HepG2 (cell line): ENCODE data around the gene KDM5B. TPM values are rescaled to one million over a fixed set of nuclear protein-coding genes. Genes with fewer than 3 reads are reported as not detected.

ENCODE experiments used
- ATAC-seq: fragments of 200-7000 bp; cut with Tn5 transposase; 3 replicates; pipeline ENCODE4 v1.9.1; 2020; ENCODE audit warnings: mild to moderate bottlenecking, moderate library complexity
- BruUV-seq: library from RNA; stranded (reverse); fragments of 400-500 nt; replicated peaks from 2 replicates; lab custom pipeline; 2021; lab: Mats Ljungman, UMichigan
- CTCF ChIA-PET: fragments of 300-600 bp; formaldehyde crosslinking; extraction: SDS; loops from one replicate; lab custom pipeline; 2021; ENCODE audit warnings: low total read pairs, inconsistent platforms, low intra/inter-chr PET ratio; lab: Yijun Ruan, JAX
- POLR2A ChIA-PET: fragments of 350-600 bp; sonication (Branson Sonifier 250); formaldehyde crosslinking; loops from one replicate; lab custom pipeline; 2020; ENCODE audit warnings: antibody characterized with exemption, inconsistent platforms; lab: Yijun Ruan, JAX
- DNase-seq: peaks from one replicate; pipeline ENCODE4 v3.0.0-alpha.2; 2015; ENCODE audit warnings: low spot score
- FAIRE-seq: peaks from 3 replicates; lab custom pipeline; 2011; peaks lifted over from hg19 to GRCh38; lab: Jason Lieb, UNC
- H2AFZ ChIP-seq: one replicate; pipeline ENCODE4 v1.6.1; 2011; ENCODE audit warnings: low read length, inconsistent platforms
- H3K27ac ChIP-seq: fragments of 300-600 bp; 3 replicates; pipeline ENCODE4 v1.8.0; 2011; ENCODE audit warnings: mixed run types, mild to moderate bottlenecking, mixed read lengths, low read length, inconsistent platforms; ENCODE audit not compliant: insufficient read depth; ENCODE audit errors: extremely low read length
- H3K27me3 ChIP-seq, 2 experiments: fragments of 200-600 bp in 1 of 2; 2 replicates in 1 of 2; 3 replicates in 1 of 2; pipeline versions ENCODE4 v1.6.0 to v1.8.0; 2011; ENCODE audit warnings: low read length in 2 of 2, mild to moderate bottlenecking in 2 of 2, moderate library complexity in 2 of 2, inconsistent platforms in 1 of 2; ENCODE audit not compliant: insufficient read depth in 2 of 2, control insufficient read depth in 1 of 2
- H3K36me3 ChIP-seq, 2 experiments: fragments of 200-600 bp in 1 of 2; replicated peaks in 1 of 2; 2 replicates in 1 of 2; 3 replicates in 1 of 2; pipeline versions ENCODE4 v1.5.1 to v1.8.0; 2011; ENCODE audit warnings: low read length in 2 of 2, inconsistent platforms in 1 of 2; ENCODE audit not compliant: insufficient read depth in 2 of 2, control insufficient read depth in 1 of 2
- H3K4me1 ChIP-seq: 2 replicates; pipeline ENCODE4 v1.5.1; 2012; ENCODE audit warnings: low read length, inconsistent platforms; ENCODE audit not compliant: insufficient read depth
- H3K4me2 ChIP-seq: 2 replicates; pipeline ENCODE4 v1.6.0; 2011; ENCODE audit warnings: low read depth, low read length, inconsistent platforms
- H3K4me3 ChIP-seq, 3 experiments: fragments of 200-600 bp in 1 of 3; sonication (generic), shearing (Covaris generic) in 1 of 3; replicated peaks in 1 of 3; 2 replicates each; pipeline ENCODE4 v1.5.1; 2011 to 2016; ENCODE audit warnings: low read length in 3 of 3, inconsistent platforms in 2 of 3, low read depth in 2 of 3, mild to moderate bottlenecking in 2 of 3, control low read depth in 1 of 3, mixed read lengths in 1 of 3; ENCODE audit not compliant: insufficient read depth in 1 of 3
- H3K79me2 ChIP-seq: one replicate; pipeline ENCODE4 v1.6.1; 2011; ENCODE audit warnings: low read length, inconsistent platforms; ENCODE audit not compliant: insufficient read depth
- H3K9ac ChIP-seq: 2 replicates; pipeline ENCODE4 v1.6.0; 2011; ENCODE audit warnings: mild to moderate bottlenecking, low read depth, low read length, inconsistent platforms; ENCODE audit not compliant: insufficient read depth
- H3K9me3 ChIP-seq: 2 replicates; pipeline ENCODE4 v1.5.1; 2012; ENCODE audit warnings: mild to moderate bottlenecking, low read length
- H4K20me1 ChIP-seq: 2 replicates; pipeline ENCODE4 v1.6.0; 2011; ENCODE audit warnings: inconsistent platforms, mild to moderate bottlenecking, low read length, moderate library complexity; ENCODE audit not compliant: insufficient read depth
- ARHGAP35 ChIP-seq: sonication (generic); formaldehyde crosslinking; IDR thresholded peaks from 2 replicates; pipeline ENCODE4 v1.9.0; 2022; ENCODE audit warnings: mild to moderate bottlenecking, inconsistent platforms, moderate library complexity, missing genetic modification reagents, borderline replicate concordance
- DR1 ChIP-seq: sonication (generic); formaldehyde crosslinking; IDR thresholded peaks from 2 replicates; pipeline ENCODE4 v1.8.0; 2021; ENCODE audit warnings: mild to moderate bottlenecking, missing genetic modification reagents, inconsistent platforms
- HDAC1 ChIP-seq: sonication (generic); formaldehyde crosslinking; IDR thresholded peaks from 2 replicates; pipeline ENCODE4 v1.5.1; 2020; ENCODE audit warnings: mild to moderate bottlenecking, missing genetic modification reagents
- HOXA9 ChIP-seq: sonication (generic); formaldehyde crosslinking; IDR thresholded peaks from 2 replicates; pipeline ENCODE4 v1.8.1; 2022; ENCODE audit warnings: missing genetic modification reagents, mild to moderate bottlenecking, moderate library complexity, borderline replicate concordance
- MED8 ChIP-seq: sonication (generic); formaldehyde crosslinking; IDR thresholded peaks from 2 replicates; pipeline ENCODE4 v1.8.1; 2023; ENCODE audit warnings: mild to moderate bottlenecking, missing genetic modification reagents; ENCODE audit not compliant: insufficient replicate concordance
- RBFOX2 ChIP-seq: fragments of 200-400 bp; formaldehyde crosslinking; IDR thresholded peaks from 2 replicates; pipeline ENCODE4 v1.6.1; 2017; ENCODE audit warnings: low read depth, mild to moderate bottlenecking, low read length
- SCMH1 ChIP-seq: sonication (generic); formaldehyde crosslinking; IDR thresholded peaks from 2 replicates; pipeline ENCODE4 v1.9.0; 2021; ENCODE audit warnings: missing genetic modification reagents, mild to moderate bottlenecking, borderline replicate concordance
- SRF ChIP-seq: IDR thresholded peaks from 2 replicates; pipeline ENCODE4 v1.6.1; 2011; ENCODE audit warnings: mild to moderate bottlenecking, low read depth, low read length, moderate library complexity
- ZKSCAN8 ChIP-seq: IDR thresholded peaks from 2 replicates; pipeline ENCODE4 v1.6.1; 2016; ENCODE audit warnings: borderline replicate concordance, missing genetic modification reagents, missing compliant biosample characterization
- ZNF44 ChIP-seq: sonication (generic); formaldehyde crosslinking; IDR thresholded peaks from 2 replicates; pipeline ENCODE4 v1.5.1; 2020; ENCODE audit warnings: mild to moderate bottlenecking, missing genetic modification reagents
- ZNF484 ChIP-seq: sonication (generic); formaldehyde crosslinking; IDR thresholded peaks from 2 replicates; pipeline ENCODE4 v1.5.1; 2020; ENCODE audit warnings: mild to moderate bottlenecking, low read depth, missing genetic modification reagents, borderline replicate concordance
- ZNF543 ChIP-seq: sonication (generic); formaldehyde crosslinking; IDR thresholded peaks from 2 replicates; pipeline ENCODE4 v1.4.0; 2020; ENCODE audit warnings: mild to moderate bottlenecking, missing genetic modification reagents
- ZNF550 ChIP-seq: sonication (generic); formaldehyde crosslinking; IDR thresholded peaks from 2 replicates; pipeline ENCODE4 v1.4.0; 2020; ENCODE audit warnings: mild to moderate bottlenecking, missing genetic modification reagents, borderline replicate concordance
- WGBS: methylation state at CpG from one replicate; pipeline ENCODE4 v1.1.6; 2017; ENCODE audit warnings: low lambda C conversion rate; 5-methylcytosine and 5-hydroxymethylcytosine counted together
- in situ Hi-C: cut with HindIII; loops from 2 replicates; pipeline ENCODE4 v1.10.0; 2017; ENCODE audit warnings: low pct_unique_long_range_greater_than_20kb; ENCODE audit not compliant: extremely low pct_ligation_motif_present
- intact Hi-C: fragments of 100-400 bp; cut with micrococcal nuclease; formaldehyde crosslinking; loops from one replicate; pipeline ENCODE4 v1.10.0; 2022; ENCODE audit not compliant: unreplicated experiment
- polyA plus RNA-seq, 8 experiments: library from polyadenylated mRNA; depleted of rRNA in 3 of 8; stranded (reverse) in 7 of 8; unstranded in 1 of 8; fragments of >200 nt; fragmentation: Illumina TruSeq in 4 of 8; extraction: Trizol in 4 of 8; gene quantifications; 2 replicates each; pipeline versions ENCODE4 v1.2.1 to v1.2.3, GENCODE V29; 2011 to 2016; ENCODE audit warnings: low read depth in 4 of 8, missing spikeins in 1 of 8, mixed read lengths in 1 of 8; ENCODE audit not compliant: insufficient read depth in 1 of 8
- total RNA-seq, 5 experiments: library from RNA; depleted of rRNA; stranded (reverse); fragments of >200 nt; fragmentation: Illumina TruSeq; extraction: Trizol; gene quantifications; 2 replicates each; pipeline ENCODE4 v1.2.3, GENCODE V29; 2016; ENCODE audit warnings: low read depth in 1 of 5
- TF ChIP-seq, protein P1 (sequence below): sonication (generic); formaldehyde crosslinking; IDR thresholded peaks from 2 replicates; pipeline ENCODE4 v1.5.0; 2020; ENCODE audit warnings: missing genetic modification reagents
- TF ChIP-seq, protein P2 (sequence below): IDR thresholded peaks from 2 replicates; pipeline ENCODE4 v1.6.1; 2016; ENCODE audit warnings: control low read depth
- TF ChIP-seq, protein P3 (sequence below): sonication (generic); formaldehyde crosslinking; IDR thresholded peaks from 2 replicates; pipeline ENCODE4 v1.4.0; 2020; ENCODE audit warnings: mild to moderate bottlenecking, missing genetic modification reagents
- TF ChIP-seq, protein P4 (sequence below): IDR thresholded peaks from 2 replicates; pipeline ENCODE4 v1.6.1; 2016; ENCODE audit warnings: low read depth, missing genetic modification reagents, missing compliant biosample characterization

KDM5B gene
- total and polyA plus RNA-seq, 2 of the 13 experiments (the other 11 are each of a cell fraction or from before 2014, with no cell fraction given) = 34.2 to 35.4 TPM

DNA sequence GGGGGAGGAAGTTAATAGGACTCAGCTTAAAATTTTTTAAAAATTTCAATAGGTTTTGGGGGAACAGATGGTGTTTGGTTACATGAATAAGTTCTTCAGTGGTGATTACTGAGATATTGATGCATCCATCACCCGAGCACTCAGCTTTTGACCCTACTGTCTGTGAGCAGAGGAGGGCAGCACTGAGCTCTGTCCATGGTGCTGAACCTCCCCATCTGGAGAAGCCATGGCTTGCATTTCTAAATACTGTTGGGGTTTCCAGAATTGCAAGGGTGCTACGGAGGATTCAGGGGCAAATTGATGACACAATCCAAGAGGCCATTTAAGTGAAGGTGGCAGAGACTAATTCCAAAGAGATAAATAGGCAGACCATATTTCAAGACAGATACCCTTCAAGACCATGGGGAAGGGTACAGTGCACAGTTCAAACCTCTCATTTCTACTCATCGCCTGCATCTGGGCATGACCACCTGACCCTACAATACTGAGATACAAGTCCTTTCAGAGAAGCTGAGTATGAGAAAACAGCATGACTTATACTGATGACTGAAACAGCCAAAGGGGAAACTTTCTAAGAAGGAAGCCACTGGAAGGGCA, 115.2 kb downstream of the KDM5B start:
- DNase-seq (peak; percentile 47), FAIRE-seq (peak; percentile 67), ATAC-seq (peak; percentile 79)
- Histone ChIP-seq H3K4me3 (no peak overlapping the region), H3K4me2 (no peak overlapping the region), H3K27ac (no peak overlapping the region), H3K9ac (no peak overlapping the region), H2AFZ (no peak overlapping the region), H3K79me2 (no peaks in the 10 kb centered on the region), H3K4me1 (no peaks in the 10 kb centered on the region), H4K20me1 (peaks cover 3% of the 10 kb centered on the region; the same call in 1 of the 2 replicates), H3K36me3 (no peaks in the 10 kb centered on the region), H3K9me3 (no peaks in the 10 kb centered on the region), H3K27me3 (peaks cover 1 to 7% of the 10 kb centered on the region in 2 experiments; a peak in 2 of 5 replicates)
- POLR2A ChIA-PET = no interaction called here
- in situ Hi-C loops = no loop called here
- 33% methylated on average over 3 of the region's 3 CpGs for WGBS
- no TSS peak for BruUV-seq
- CTCF ChIA-PET = no interaction called here
- intact Hi-C loops = no loop called here
- peak; percentile 78; the same call in 1 of the 2 replicates for TF ChIP-seq ZKSCAN8
- TF ChIP-seq SRF = no peak
- TF ChIP-seq, protein P1, sequence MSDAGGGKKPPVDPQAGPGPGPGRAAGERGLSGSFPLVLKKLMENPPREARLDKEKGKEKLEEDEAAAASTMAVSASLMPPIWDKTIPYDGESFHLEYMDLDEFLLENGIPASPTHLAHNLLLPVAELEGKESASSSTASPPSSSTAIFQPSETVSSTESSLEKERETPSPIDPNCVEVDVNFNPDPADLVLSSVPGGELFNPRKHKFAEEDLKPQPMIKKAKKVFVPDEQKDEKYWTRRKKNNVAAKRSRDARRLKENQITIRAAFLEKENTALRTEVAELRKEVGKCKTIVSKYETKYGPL = peak; percentile 73; the same call in 1 of the 2 replicates
- TF ChIP-seq, protein P2, sequence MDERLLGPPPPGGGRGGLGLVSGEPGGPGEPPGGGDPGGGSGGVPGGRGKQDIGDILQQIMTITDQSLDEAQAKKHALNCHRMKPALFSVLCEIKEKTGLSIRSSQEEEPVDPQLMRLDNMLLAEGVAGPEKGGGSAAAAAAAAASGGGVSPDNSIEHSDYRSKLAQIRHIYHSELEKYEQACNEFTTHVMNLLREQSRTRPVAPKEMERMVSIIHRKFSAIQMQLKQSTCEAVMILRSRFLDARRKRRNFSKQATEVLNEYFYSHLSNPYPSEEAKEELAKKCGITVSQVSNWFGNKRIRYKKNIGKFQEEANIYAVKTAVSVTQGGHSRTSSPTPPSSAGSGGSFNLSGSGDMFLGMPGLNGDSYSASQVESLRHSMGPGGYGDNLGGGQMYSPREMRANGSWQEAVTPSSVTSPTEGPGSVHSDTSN (CRISPR knock-in tag) = no peak
- no peak for TF ChIP-seq HDAC1 (CRISPR knock-in tag)
- TF ChIP-seq ZNF550 (CRISPR knock-in tag) = no peak
- TF ChIP-seq ZNF543 (CRISPR knock-in tag) = no peak
- TF ChIP-seq RBFOX2 = no peak
- TF ChIP-seq SCMH1 (CRISPR knock-in tag) = no peak
- TF ChIP-seq, protein P3, sequence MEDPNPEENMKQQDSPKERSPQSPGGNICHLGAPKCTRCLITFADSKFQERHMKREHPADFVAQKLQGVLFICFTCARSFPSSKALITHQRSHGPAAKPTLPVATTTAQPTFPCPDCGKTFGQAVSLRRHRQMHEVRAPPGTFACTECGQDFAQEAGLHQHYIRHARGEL = no peak
- TF ChIP-seq ZNF44 (CRISPR knock-in tag) = no peak
- no peak for TF ChIP-seq DR1 (CRISPR knock-in tag)
- TF ChIP-seq HOXA9 (CRISPR knock-in tag) = peak; percentile 53; the same call in 1 of the 2 replicates
- no peak for TF ChIP-seq MED8 (CRISPR knock-in tag)
- TF ChIP-seq ZNF484 (CRISPR knock-in tag) = no peak
- TF ChIP-seq, protein P4, sequence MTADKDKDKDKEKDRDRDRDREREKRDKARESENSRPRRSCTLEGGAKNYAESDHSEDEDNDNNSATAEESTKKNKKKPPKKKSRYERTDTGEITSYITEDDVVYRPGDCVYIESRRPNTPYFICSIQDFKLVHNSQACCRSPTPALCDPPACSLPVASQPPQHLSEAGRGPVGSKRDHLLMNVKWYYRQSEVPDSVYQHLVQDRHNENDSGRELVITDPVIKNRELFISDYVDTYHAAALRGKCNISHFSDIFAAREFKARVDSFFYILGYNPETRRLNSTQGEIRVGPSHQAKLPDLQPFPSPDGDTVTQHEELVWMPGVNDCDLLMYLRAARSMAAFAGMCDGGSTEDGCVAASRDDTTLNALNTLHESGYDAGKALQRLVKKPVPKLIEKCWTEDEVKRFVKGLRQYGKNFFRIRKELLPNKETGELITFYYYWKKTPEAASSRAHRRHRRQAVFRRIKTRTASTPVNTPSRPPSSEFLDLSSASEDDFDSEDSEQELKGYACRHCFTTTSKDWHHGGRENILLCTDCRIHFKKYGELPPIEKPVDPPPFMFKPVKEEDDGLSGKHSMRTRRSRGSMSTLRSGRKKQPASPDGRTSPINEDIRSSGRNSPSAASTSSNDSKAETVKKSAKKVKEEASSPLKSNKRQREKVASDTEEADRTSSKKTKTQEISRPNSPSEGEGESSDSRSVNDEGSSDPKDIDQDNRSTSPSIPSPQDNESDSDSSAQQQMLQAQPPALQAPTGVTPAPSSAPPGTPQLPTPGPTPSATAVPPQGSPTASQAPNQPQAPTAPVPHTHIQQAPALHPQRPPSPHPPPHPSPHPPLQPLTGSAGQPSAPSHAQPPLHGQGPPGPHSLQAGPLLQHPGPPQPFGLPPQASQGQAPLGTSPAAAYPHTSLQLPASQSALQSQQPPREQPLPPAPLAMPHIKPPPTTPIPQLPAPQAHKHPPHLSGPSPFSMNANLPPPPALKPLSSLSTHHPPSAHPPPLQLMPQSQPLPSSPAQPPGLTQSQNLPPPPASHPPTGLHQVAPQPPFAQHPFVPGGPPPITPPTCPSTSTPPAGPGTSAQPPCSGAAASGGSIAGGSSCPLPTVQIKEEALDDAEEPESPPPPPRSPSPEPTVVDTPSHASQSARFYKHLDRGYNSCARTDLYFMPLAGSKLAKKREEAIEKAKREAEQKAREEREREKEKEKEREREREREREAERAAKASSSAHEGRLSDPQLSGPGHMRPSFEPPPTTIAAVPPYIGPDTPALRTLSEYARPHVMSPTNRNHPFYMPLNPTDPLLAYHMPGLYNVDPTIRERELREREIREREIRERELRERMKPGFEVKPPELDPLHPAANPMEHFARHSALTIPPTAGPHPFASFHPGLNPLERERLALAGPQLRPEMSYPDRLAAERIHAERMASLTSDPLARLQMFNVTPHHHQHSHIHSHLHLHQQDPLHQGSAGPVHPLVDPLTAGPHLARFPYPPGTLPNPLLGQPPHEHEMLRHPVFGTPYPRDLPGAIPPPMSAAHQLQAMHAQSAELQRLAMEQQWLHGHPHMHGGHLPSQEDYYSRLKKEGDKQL = 0 out of 2 replicates have a peak, but pooled peaks have one; percentile 33
- no peak; the same call in 1 of the 2 replicates for TF ChIP-seq ARHGAP35 (CRISPR knock-in tag)
